GM12875 (cell line): Measurements from ENCODE around the gene DUSP22.

ENCODE experiments used
- H3K4me3 ChIP-seq: one replicate; pipeline ENCODE4 v1.5.1; 2011; ENCODE audit warnings: low read depth, low read length, control low read depth
- CTCF ChIP-seq: IDR thresholded peaks from 2 replicates; pipeline ENCODE4 v1.5.1; 2011; ENCODE audit warnings: low read depth, mild to moderate bottlenecking, control low read depth, inconsistent platforms, low read length, moderate library complexity, borderline replicate concordance; ENCODE audit not compliant: insufficient read depth

Gene DUSP22

GRCh38 chr6:326896-327537, 34.7 kb downstream of the DUSP22 start:
- H3K4me3 ChIP-seq: no peak overlapping the region
- no peak for TF ChIP-seq CTCF

GRCh38 chr6:327538-328116, 35.3 kb downstream of the DUSP22 start:
- TF ChIP-seq CTCF: no peak
- H3K4me3 ChIP-seq: no peak overlapping the region

GRCh38 chr6:328136-328670, 35.9 kb downstream of the DUSP22 start:
- no peak for TF ChIP-seq CTCF
- no peak overlapping the region for H3K4me3 ChIP-seq

GRCh38 chr6:328924-329323, 36.6 kb downstream of the DUSP22 start:
- H3K4me3 ChIP-seq: no peak overlapping the region
- no peak for TF ChIP-seq CTCF

GRCh38 chr6:329888-330691, 37.8 kb downstream of the DUSP22 start:
- TF ChIP-seq CTCF: peak; percentile 45; the same call in 1 of the 2 replicates
- peak overlapping the region; percentile 0 for H3K4me3 ChIP-seq

- no peak for TF ChIP-seq CTCF
- H3K4me3 ChIP-seq: no peak overlapping the region
These were observed 38.7 kb downstream of the DUSP22 start for GRCh38 chr6:330948-331347.
